ENCODE data around the gene BLOC1S6. TPM values are rescaled to one million over a fixed set of nuclear protein-coding genes. Genes with fewer than 3 reads are reported as not detected.

Gene BLOC1S6
- total and polyA plus RNA-seq, 10 donors = 18.6 to 67.3 (median 47.8) TPM

DNA sequence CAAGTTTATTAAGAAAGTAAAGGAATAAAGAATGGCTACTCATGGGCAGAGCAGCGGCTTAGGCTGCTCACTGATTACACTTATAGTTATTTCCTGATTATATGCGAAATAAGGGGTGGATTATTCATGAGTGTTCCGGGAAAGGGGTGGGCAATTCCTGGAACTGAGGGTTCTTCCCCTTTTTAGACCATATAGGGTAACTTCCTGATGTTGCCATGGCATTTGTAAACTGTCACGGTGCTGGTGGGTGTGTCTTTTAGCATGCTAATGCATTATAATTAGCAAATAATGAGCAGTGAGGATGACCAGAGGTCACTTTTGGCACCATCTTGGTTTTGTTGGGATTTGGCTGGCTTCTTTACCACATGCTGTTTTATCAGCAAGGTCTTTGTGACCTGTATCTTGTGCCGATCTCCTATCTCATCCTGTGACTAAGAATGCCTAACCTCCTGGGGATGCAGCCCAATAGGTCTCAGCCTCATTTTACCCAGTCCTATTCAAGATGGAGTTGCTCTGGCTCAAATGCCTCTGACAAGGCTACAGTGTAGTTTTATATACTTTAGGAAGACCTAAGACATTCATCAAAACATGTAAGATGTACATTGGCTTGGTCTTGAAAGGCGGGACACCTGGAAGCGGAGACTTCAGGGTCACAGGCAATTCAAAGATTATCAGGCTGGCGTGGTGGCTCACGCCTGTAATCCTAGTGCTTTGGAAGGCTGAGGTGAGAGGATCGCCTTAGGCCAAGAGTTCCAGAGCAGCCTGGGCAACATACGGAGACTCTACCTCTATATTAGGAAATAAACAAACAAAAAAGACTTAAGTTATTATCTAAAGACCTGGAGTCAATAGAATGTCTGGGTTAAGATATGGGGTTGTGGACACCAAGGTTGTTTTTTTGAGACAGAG is 3.2 kb upstream of the BLOC1S6 start:
- 78 to 89% (median 80%) methylated on average over 11 of the region's 11 CpGs for WGBS, 5 donors
- no peak overlapping the region for H3K4me3 ChIP-seq
- H3K27me3 ChIP-seq (replicated peaks in 1 of 7) = no peaks in the 10 kb centered on the region
- H3K36me3 ChIP-seq = no peaks in the 10 kb centered on the region
- no peaks in the 10 kb centered on the region for H3K9me3 ChIP-seq
- TF ChIP-seq POLR2AphosphoS5 (IDR thresholded peaks at IDR 0.05) (peak in 1 of 3 donors; percentile 19), POLR2A (IDR thresholded peaks at IDR 0.05) (no peak)
- peak overlapping the region in 3 of 8 donors; percentile 46 to 70 (median 48) for H3K27ac ChIP-seq
- intact Hi-C loops (cut with DNase I; ENCODE audit: low total_unique reads) = loop anchor here (10.0 kb wide), 1 partner anchor 59 kb away; the partner anchor contains the start of gene SLC30A4
- H3K4me1 ChIP-seq = peaks cover 18 to 46% (median 30%) of the 10 kb centered on the region in 6 donors
- no peak for DNase-seq

DNA sequence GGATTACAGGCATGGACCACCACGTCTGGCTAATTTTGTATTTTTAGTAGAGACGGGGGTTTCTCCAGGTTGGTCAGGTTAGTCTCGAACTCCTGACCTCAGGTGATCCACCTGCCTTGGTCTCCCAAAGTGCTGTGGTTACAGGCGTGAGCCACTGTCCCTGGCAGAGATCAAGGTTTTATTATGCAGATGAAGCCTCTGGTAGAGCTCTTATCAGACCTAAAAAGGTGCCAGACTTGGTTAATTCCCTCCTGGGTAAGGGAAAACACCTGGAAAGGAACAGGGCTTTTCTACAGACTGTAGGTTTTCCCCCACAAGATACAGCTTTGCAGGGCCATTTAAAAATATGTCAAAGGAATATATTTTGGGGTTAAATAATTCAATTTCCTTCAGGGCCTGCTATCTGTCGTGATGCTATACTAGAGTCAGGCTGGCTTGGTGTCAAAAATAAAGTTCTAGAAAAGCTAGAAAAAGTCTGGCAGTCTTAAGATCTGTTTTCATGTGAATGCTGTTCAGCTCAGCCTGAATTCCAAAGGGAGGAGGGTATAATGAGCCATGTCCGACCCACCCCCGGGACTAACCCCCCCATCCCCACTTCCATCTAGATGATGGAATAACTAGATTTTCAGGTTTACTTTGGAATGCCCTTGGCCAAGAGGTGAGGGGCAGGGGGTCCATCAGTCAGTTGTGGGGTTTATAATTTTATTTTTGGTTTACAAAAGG is 1.9 kb upstream of the BLOC1S6 start:
- intact Hi-C loops (cut with DNase I; ENCODE audit: low total_unique reads) = loop anchor here (10.0 kb wide), 1 partner anchor 60 kb away; the partner anchor contains the start of gene SLC30A4
- H3K4me3 ChIP-seq = no peak overlapping the region
- H3K27ac ChIP-seq = peak overlapping the region in 3 of 8 donors; percentile 1 to 100 (median 99)

DNA sequence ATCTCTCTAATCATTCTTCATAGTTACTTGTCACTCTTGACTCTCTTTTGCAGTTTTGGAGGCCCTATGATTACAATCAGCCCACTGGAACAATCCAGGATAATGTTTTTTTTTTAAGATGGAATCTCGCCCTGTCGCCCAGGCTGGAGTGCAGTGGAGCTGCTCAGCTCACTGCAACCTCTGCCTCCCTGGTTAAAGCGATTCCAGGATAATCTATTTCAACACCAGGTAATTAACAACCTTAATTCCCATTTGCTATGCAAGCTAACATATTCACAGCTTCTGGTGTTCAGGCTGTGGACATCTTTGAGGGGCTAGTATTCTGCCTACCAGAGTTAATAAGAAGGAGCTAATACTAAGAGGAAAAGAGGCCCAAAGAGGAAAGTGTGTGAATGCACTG is 1.1 kb upstream of the BLOC1S6 start:
- intact Hi-C loops (cut with DNase I; ENCODE audit: low total_unique reads) = loop anchor here (10.0 kb wide), 1 partner anchor 61 kb away; the partner anchor contains the start of gene SLC30A4
- H3K9me3 ChIP-seq = no peaks in the 10 kb centered on the region
- no peaks in the 10 kb centered on the region for H3K27me3 ChIP-seq (replicated peaks in 1 of 7)
- H3K4me1 ChIP-seq = peaks cover 33 to 67% (median 50%) of the 10 kb centered on the region in 6 donors
- peak overlapping the region; percentile 96 to 100 (median 99) for H3K27ac ChIP-seq
- peak overlapping the region in 7 of 8 donors; percentile 61 to 91 (median 69) for H3K4me3 ChIP-seq
- WGBS, 5 donors = 81 to 95% (median 90%) methylated on average over 3 of the region's 3 CpGs
- H3K36me3 ChIP-seq = no peaks in the 10 kb centered on the region
- TF ChIP-seq CTCF (IDR thresholded peaks at IDR 0.05 in 8 of 11, conservative IDR thresholded peaks at IDR 0.05 in 3 of 11) (no peak), POLR2A (IDR thresholded peaks at IDR 0.05) (no peak), POLR2AphosphoS5 (IDR thresholded peaks at IDR 0.05) (no peak)
- DNase-seq = no peak

More for the DNA sequence above, 1.9 kb upstream of the BLOC1S6 start:
- Histone ChIP-seq H3K36me3 (no peaks in the 10 kb centered on the region), H3K9me3 (no peaks in the 10 kb centered on the region), H3K27me3 (replicated peaks in 1 of 7) (no peaks in the 10 kb centered on the region), H3K4me1 (peaks cover 28 to 58% (median 42%) of the 10 kb centered on the region in 6 donors)
- 76 to 89% (median 84%) methylated on average over 7 of the region's 7 CpGs for WGBS, 5 donors
- TF ChIP-seq POLR2AphosphoS5 (IDR thresholded peaks at IDR 0.05) (no peak), CTCF (IDR thresholded peaks at IDR 0.05 in 8 of 11, conservative IDR thresholded peaks at IDR 0.05 in 3 of 11) (no peak), POLR2A (IDR thresholded peaks at IDR 0.05) (no peak)
- no peak for DNase-seq

DNA sequence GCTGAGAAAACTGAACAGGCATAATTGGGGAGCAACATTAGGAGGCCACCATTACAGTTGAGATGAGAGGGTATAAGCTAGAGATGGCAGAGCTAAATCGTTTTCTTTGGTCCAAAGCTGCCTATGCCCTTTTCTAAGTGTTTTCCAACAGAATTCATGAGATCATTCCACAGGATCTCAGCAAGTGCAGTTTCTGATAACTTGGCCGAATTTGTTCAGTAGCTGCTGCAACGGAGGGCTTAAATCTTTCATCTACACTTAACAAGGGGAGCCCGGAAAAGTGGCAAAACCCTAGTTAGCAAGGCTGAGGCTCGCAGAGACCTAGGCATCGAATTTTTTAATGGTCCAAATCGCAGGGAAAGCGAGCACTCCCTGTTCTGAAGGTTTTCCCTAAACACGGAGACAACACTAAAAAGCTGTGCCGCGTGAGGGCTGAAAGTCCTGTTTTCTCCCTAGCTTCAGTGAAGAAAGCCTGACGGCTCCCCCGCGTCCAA is 531 bp upstream of the BLOC1S6 start:
- Histone ChIP-seq H3K36me3 (no peaks in the 10 kb centered on the region), H3K27ac (peak overlapping the region; percentile 96 to 100 (median 99)), H3K4me3 (peak overlapping the region; percentile 58 to 91 (median 68)), H3K9me3 (no peaks in the 10 kb centered on the region), H3K4me1 (peaks cover 33 to 72% (median 54%) of the 10 kb centered on the region in 6 donors), H3K27me3 (replicated peaks in 1 of 7) (no peaks in the 10 kb centered on the region)
- no peak for DNase-seq
- no peak for TF ChIP-seq POLR2A (IDR thresholded peaks at IDR 0.05)
- no peak for TF ChIP-seq CTCF (IDR thresholded peaks at IDR 0.05 in 8 of 11, conservative IDR thresholded peaks at IDR 0.05 in 3 of 11)
- no peak for TF ChIP-seq POLR2AphosphoS5 (IDR thresholded peaks at IDR 0.05)
- WGBS, 5 donors = 0 to 2% (median 1%) methylated on average over 11 to 14 of the region's 14 CpGs
- intact Hi-C loops (cut with DNase I; ENCODE audit: low total_unique reads) = loop anchor here (10.0 kb wide), 1 partner anchor 62 kb away; the partner anchor contains the start of gene SLC30A4
